GM19328 (cell line): Measurements from ENCODE around the gene TRIM66.

Experiments
- ATAC-seq: cut with Tn5 transposase; IDR thresholded peaks from one replicate; pipeline ENCODE4 v1.9.1; 2021; ENCODE audit warnings: mild to moderate bottlenecking, moderate library complexity; ENCODE audit not compliant: unreplicated experiment

Gene TRIM66

DNA sequence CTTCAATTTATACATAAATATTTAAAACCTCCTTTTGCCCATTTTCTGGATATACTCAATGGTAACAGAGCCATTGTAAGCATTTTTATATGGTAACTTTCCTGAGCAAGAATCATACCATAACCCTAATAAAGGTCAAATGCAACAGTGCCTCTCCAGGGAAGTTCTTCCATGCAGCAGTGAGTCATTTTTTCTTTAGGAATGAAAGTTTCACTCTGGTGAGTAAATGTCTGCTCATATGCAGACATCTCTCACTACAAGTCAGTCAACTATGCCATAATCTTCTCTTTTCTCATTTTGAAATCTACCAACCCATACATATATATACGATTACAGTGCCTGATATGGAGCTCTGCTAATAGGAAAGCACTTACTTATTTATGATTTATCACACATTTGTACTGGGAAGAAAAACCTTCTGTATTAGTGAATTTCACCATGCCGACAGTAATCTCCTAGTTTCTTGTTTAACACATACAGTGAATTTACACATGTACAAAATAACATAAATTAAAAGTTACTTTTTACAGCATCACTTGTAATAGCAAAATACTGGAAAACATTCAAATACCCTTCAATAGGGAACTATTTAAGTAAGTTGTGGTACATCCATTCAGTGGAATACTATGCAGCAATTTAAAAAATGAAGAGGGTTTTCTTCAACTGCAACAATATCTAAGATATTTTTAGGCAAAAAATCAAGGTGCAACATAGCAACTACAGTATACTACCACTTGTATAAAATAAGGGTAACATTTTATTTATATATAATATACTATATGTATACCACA lies 104.5 kb downstream of the TRIM66 start:
- ATAC-seq: no peak

DNA sequence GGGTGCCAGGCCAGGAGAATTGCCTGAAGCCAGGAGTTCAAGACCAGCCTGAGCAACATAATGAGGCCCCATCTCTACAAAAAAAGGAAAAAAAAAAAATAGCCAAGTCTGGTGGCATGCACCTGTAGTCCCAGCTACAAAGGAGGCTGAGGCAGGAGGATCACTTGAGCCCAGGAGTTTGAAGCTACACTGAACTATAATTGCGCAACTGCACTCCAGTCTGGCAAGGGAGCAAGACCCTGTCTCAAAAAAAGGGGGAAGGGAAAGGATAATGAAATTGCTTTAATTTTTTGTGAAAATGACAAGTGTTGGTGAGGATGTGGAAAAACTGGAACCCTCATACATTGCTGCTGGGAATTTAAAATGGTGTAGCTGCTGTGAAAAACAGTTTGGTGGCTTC lies 107.7 kb downstream of the TRIM66 start:
- ATAC-seq: no peak

DNA sequence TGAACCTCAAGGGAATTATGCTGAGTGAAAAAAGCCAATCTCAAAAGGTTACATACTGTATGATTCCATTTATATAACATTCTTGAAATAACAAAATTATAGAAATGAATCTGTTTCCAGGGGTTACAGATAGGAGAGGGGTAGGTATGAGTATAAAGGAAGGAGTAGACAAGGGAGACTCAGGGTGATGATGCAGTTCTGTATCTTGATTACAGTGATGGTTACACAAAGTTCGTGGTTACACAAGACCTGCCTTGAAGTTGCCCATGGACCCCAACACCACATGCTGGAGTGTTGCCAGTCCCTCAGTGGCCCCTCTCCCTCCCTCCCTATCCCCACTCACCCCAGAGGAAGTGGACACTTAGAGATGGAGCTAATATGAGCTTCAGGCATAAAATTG lies 108.7 kb downstream of the TRIM66 start:
- ATAC-seq: no peak

- ATAC-seq: no peak
Measured at GRCh38 chr11:8567602-8568198, 114.8 kb downstream of the TRIM66 start.

- ATAC-seq: no peak
Measured at GRCh38 chr11:8566613-8567210, 115.8 kb downstream of the TRIM66 start.

DNA sequence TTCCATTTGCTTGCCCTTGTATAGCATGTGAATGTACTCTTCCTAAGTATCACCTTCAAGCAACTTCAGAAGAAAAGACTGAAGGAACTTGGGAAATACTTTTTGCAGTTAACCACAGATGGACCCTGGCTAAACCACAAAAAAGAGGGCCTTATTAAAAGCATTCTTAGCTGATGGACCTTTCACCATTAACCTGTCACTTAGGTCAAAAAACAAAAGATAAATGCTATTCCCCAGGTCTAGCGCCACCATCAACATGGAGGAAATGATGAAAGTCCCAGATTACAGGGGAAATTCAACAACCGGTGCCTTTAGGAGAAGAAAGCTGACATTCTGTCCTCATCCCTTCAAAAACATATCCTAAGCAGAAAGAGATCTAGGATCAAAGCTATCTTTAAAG lies 117.9 kb downstream of the TRIM66 start:
- no peak for ATAC-seq
